Measurements from ENCODE around the gene RAB3IP.
"Not testable (repeated sequence)": the region's sequence is repeated elsewhere in the genome, so short reads cannot be mapped to it uniquely, and the experiment has no call there.

The RAB3IP gene

DNA sequence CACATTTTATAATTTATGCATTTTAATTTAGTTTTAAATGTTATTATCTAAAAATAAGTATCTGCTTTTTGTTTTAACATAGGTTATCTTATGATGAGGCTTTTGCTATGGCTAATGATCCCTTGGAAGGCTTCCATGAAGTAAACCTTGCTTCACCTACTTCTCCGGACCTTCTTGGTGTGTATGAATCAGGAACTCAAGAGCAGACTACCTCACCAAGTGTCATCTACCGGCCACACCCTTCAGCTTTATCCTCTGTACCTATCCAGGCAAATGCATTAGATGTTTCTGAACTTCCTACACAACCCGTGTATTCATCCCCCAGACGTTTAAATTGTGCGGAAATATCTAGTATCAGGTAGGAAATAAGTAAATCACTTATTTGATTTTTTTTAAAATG is 16.6 kb downstream of the RAB3IP start:
- DNase-seq (ENCODE audit: low read depth in 2 of 2), result no peak

DNA sequence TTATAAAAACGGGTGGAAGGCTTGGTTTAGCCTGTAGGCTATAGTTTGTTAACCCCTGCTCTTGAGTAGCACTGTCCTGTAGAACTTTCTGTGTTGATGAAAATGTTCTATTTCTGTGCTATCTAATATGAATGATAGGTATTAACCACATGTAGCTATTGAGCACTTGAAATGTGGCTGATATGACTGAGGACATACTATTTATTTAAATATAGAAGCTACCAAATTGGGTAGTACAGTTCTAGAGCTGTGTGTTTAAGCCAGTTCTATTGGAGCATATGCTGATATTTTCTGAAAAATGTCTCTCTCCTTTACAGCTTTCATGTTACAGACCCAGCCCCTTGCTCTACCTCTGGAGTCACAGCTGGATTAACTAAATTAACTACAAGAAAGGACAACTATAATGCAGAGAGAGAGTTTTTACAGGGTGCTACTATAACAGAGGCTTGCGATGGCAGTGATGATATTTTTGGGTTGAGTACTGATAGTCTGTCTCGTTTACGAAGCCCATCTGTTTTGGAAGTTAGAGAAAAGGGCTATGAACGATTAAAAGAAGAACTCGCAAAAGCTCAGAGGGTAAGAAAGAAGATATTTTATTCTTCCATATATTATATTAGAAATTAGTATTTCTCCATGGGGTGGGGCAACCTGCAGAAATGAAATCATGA is 17.6 kb downstream of the RAB3IP start:
- DNase-seq (ENCODE audit: low read depth in 2 of 2), result no peak

DNA sequence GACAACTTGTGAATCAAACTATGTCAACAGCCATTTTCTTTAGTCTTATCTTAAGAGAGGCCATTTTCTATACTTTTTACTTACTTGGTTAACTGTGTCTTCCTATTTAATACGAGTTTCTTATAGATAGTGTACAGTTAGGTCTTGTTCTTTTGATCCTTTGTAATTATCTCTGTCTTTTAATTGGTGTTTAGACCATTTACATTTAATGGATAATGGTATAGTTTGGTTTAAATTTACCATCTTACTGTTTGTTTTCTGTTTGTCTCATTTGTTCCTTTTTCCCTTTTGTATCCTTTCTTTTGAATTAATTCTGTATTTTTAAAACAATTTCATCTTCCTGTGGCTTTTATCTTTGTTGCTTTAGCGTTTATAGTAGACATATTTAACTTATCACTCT is 19.4 kb downstream of the RAB3IP start:
- no peak for DNase-seq (ENCODE audit: low read depth in 2 of 2)

GRCh38 chr12:69759581-69759980 is 20.9 kb downstream of the RAB3IP start:
- DNase-seq (ENCODE audit: low read depth in 2 of 2), result not testable (repeated sequence)

DNA sequence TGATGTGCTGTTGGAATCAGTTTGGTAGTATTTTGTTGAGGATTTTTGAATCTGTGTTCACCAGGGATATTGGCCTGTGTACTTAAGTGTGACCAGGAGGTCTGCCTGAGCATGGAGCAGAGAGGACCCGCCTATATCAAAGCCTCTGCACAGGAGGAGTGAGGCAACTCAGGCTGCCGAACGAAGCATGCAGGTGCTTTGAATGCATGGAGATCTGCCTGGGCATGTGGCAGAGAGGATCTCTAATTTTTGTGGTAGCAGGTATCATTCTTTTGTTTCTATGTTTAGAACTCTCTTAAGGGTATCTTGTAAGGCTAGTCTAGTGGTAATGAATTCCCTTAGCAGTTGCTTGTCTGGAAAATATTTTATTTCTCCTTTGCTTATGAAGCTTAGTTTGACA is 26.9 kb downstream of the RAB3IP start:
- DNase-seq (ENCODE audit: low read depth in 2 of 2), result no peak

DNA sequence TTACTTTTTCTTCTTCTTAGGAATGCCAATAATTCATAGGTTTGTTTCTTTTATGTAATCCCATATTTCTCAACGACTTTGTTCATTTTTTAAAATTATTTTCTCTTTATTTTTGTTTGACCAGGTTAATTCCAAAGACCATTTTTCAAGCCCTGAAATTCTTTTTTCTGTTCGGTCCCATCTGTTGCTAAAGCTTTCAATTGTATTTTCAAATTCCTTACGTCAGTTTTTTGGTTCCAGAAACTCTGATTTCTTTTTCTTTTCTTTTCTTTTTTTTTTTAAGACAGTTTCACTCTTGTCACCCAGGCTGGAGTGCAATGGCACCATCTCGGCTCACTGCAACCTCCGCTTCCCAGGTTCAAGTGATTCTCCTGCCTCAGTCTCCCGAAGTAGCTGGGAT is 27.6 kb downstream of the RAB3IP start:
- DNase-seq (ENCODE audit: low read depth in 2 of 2), result no peak

DNA sequence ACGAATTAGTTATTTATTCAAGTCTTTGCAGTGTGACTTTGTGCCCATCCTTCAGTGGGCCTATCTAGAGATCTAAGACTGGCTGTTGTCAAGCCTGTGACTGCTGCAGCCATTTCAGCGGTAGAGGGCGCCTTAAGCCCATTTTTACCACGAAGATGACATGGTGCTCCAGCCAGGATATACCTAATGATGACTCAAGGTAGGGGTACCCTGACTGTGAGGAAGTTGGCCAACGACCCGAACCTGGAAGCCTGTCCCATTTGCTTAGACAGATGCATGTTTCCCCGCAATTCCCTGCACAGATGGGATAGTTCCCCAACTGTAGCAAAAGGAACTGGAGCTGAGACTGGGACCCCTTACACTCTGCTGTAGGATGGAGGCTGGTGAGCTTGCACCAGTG is 41.3 kb downstream of the RAB3IP start:
- no peak for DNase-seq (ENCODE audit: low read depth in 2 of 2)

- no peak for DNase-seq (ENCODE audit: low read depth in 2 of 2)
These were observed 44.7 kb downstream of the RAB3IP start for GRCh38 chr12:69783365-69783764.

- no peak for DNase-seq (ENCODE audit: low read depth in 2 of 2)
These were observed 50.7 kb downstream of the RAB3IP start for GRCh38 chr12:69789351-69789750.

GRCh38 chr12:69792533-69792932 is 53.9 kb downstream of the RAB3IP start:
- DNase-seq (ENCODE audit: low read depth in 2 of 2), result no peak

DNA sequence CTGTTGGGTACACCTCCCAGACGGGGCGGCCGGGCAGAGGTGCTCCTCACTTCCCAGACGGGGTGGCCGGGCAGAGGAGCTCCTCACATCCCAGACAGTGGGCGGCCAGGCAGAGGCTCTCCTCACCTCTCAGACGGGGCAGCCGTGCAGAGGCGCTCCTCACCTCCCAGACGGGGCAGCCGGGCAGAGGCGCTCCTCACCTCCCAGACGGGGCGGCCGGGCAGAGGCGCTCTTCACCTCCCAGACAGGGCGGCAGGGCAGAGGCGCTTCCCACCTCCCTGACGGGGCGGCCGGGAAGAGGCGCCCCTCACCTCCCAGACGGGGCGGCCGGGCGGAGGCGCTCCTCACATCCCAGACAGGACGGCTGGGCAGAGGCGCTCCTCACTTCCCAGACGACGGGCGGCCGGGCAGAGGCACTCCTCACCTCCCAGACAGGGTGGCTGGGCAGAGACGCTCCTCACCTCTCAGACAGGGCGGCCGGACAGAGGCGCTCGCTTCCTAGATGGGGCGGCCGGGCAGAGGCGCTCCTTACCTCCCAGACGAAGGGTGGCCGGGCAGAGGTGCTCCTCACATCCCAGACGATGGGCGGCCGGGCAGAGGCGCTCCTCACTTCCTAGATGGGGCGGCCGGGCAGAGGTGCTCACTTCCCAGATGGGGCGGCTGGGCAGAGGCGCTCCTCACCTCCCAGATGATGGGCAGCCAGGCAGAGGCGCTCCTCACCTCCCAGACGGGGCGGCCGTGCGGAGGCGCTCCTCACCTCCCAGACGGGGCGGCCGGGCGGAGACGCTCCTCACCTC is 68.6 kb downstream of the RAB3IP start:
- not testable (repeated sequence) for DNase-seq (ENCODE audit: low read depth in 2 of 2)

GRCh38 chr12:69810870-69811498 is 72.3 kb downstream of the RAB3IP start:
- no peak for DNase-seq (ENCODE audit: low read depth in 2 of 2)

GRCh38 chr12:69816082-69816481 is 77.4 kb downstream of the RAB3IP start:
- DNase-seq (ENCODE audit: low read depth in 2 of 2), result no peak

DNA sequence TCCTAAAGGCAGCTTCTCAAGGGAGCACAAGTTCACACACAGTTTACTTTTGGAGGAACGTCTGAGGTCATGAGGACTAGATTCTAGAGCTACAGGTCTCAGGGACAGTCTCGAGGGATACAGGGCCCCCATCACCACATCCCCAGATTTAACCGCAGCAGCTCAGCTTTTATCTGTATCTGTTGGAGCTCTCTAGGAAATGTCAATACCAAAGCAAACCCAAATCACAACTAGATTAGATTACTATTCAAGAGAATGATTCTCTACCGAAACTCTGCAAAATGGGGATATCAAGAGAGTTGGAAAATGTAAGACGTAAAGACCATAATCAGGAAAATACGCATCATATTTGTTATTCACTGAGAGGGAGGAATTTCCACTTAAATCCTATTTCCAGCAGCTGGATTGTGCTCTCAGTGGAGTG is 82.4 kb downstream of the RAB3IP start:
- no peak for DNase-seq (ENCODE audit: low read depth in 2 of 2)

DNA sequence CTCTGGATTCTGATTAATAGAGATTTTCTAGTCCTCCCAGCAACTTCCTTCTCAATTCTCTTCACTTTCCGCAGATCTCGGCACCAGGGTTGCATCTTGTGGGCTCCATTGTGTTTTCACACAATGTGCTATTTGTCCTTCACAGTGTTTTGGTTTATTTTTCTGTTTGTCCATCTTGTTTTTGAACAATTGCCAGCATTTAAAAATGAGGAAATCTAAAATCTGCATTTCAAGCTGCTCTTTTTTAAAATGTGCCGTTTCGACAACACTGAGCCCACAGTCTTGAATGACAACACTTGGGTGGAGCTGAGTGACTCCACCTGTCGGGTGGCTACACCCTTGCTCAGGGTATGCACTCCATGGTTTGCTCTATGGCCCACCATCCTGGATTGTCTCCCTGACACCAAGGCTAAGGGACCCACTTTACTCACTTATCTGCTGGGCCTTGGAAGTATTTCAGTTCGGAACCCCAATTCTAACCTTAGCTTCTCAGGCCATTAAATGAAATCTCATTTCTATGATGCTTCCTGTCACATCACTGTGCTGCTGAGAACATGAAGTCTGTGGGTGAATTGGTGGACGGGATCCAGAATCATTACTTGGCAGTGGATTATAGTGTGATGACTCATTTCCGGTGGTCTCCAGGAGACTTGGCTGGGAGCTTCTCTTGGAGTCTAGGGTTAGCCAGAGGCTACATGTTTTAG is 82.9 kb downstream of the RAB3IP start:
- no peak for DNase-seq (ENCODE audit: low read depth in 2 of 2)

GRCh38 chr12:69822201-69822860 is 83.7 kb downstream of the RAB3IP start:
- no peak for DNase-seq (ENCODE audit: low read depth in 2 of 2)

- DNase-seq (ENCODE audit: low read depth in 2 of 2), result no peak
These were observed 85.4 kb downstream of the RAB3IP start for GRCh38 chr12:69824028-69824427.

DNA sequence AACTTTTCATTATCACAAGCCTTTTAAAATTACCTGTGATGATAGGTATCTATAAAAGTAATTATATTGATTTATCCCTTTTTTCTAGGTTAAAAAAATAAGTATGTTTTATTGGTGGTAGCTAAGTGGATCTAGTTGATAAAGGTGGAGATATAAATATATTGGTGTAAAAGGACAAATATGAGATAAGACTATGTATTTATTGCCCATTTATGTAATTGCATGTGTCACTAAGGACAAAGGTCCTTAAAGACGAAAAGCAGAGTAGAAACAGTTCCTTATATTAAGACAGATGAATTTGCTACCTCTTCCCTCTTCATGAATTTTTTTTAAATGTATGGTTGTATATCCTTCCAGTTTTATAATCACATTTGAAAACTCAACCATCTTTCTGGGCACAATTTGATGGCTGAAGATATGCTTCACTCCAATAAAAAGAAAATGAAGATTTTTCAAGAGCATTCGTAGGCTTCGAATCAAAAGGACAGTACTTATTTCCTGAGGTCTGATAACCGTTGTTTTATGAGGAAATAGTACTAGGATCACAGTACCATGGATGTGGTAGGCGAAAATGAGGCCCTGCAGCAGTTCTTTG is 86.4 kb downstream of the RAB3IP start, which contains the start of gene MYRFL:
TSS of gene MYRFL (plus strand) at position 262 of the 595 bp plus-strand sequence. CDS start at position 553, 291 bp downstream.
- no peak for DNase-seq (ENCODE audit: low read depth in 2 of 2)

DNA sequence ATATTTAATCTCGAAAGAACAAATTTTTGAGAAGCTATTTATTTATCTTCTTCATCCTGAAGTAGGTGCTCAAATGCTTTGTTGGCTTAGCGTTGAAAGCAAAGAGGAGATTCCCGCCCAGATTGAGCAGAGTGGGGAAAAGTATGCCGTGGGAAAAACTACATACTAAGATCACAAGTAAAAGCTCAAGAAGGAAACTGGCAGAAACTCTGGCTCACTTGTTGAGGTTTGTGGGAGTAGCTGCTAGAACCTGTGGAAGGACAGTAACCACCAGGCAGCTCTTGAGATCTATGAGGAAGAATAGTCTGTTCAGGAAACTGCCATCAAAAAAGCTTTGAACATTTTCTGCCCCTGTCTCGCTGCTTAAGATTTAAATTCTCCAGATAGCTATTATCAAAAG is 90.2 kb downstream of the RAB3IP start:
- DNase-seq (ENCODE audit: low read depth in 2 of 2), result no peak

DNA sequence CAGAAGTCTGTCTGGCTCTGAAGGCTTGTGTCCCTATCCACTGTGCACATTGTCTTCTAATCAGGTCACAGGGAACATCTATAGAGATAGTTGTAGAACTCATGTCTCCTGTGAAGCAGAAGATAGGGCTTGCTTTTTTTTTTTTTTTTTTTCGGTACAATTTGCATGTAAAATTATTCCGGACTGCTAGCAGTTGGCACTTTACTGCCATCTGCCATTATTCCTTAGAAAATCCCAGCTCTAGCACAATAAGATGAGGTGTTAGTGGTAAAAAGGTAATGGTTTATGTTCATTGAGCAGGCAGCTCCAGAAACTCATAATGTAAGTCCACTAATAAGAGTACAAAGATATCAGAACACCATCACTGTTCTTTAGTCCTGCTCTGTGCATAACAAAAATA is 95.0 kb downstream of the RAB3IP start:
- no peak for DNase-seq (ENCODE audit: low read depth in 2 of 2)

- no peak for DNase-seq (ENCODE audit: low read depth in 2 of 2)
These were observed 95.5 kb downstream of the RAB3IP start for GRCh38 chr12:69834147-69834546.
